IMR-90 (cell line): Measurements from ENCODE around the gene EPHA2. TPM values are rescaled to one million over a fixed set of nuclear protein-coding genes. Genes with fewer than 3 reads are reported as not detected.

ENCODE experiments used
- ATAC-seq: fragments of 200-7000 bp; cut with Tn5 transposase; 2 replicates; pipeline ENCODE4 v1.9.1; 2020; ENCODE audit warnings: low read depth, mild to moderate bottlenecking, moderate library complexity
- BruUV-seq: library from RNA; stranded (reverse); fragments of 400-500 nt; replicated peaks from 2 replicates; lab custom pipeline; 2021; lab: Mats Ljungman, UMichigan
- CTCF ChIA-PET: fragments of 300-600 bp; formaldehyde crosslinking; extraction: SDS; loops from one replicate; lab custom pipeline; 2021; ENCODE audit warnings: antibody characterized with exemption; lab: Yijun Ruan, JAX
- POLR2A ChIA-PET: fragments of 300-600 bp; sonication (Branson Sonifier 250); formaldehyde crosslinking; loops from one replicate; lab custom pipeline; 2022; ENCODE audit warnings: antibody characterized with exemption; ENCODE audit not compliant: unreplicated experiment; lab: Charles Lee
- DNase-seq: peaks from one replicate; pipeline ENCODE4 v3.0.0; 2013
- H2AFZ ChIP-seq: replicated peaks from 2 replicates; pipeline ENCODE3; 2013; ENCODE audit warnings: low read length, mild to moderate bottlenecking; ENCODE audit not compliant: poor library complexity
- H2AK5ac ChIP-seq: 2 replicates; pipeline ENCODE4 v1.6.1; 2013; ENCODE audit warnings: low read depth, low read length, inconsistent platforms
- H2AK9ac ChIP-seq: replicated peaks from 2 replicates; pipeline ENCODE3; 2013; ENCODE audit warnings: mild to moderate bottlenecking, low read depth, low read length, moderate library complexity; ENCODE audit not compliant: poor library complexity
- H2BK120ac ChIP-seq: 2 replicates; pipeline ENCODE4 v1.6.1; 2013; ENCODE audit warnings: low read depth, low read length, inconsistent platforms
- H2BK15ac ChIP-seq: 3 replicates; pipeline ENCODE4 v1.6.1; 2013; ENCODE audit warnings: low read depth, low read length, inconsistent platforms
- H2BK20ac ChIP-seq: 2 replicates; pipeline ENCODE4 v1.6.1; 2013; ENCODE audit warnings: low read depth, mild to moderate bottlenecking, inconsistent platforms, low read length, moderate library complexity
- H2BK5ac ChIP-seq: 2 replicates; pipeline ENCODE4 v1.6.1; 2013; ENCODE audit warnings: mild to moderate bottlenecking, low read depth, low read length, inconsistent platforms; ENCODE audit not compliant: poor library complexity, severe bottlenecking
- H3K14ac ChIP-seq: replicated peaks from 2 replicates; pipeline ENCODE4 v1.6.1; 2013; ENCODE audit warnings: low read depth, low read length, inconsistent platforms
- H3K18ac ChIP-seq: 2 replicates; pipeline ENCODE4 v1.6.1; 2013; ENCODE audit warnings: low read depth, low read length, control low read depth
- H3K23ac ChIP-seq: 2 replicates; pipeline ENCODE4 v1.6.1; 2013; ENCODE audit warnings: low read depth, low read length, inconsistent platforms
- H3K27ac ChIP-seq: 2 replicates; pipeline ENCODE4 v1.5.1; 2013; ENCODE audit warnings: mild to moderate bottlenecking, control low read depth, low read length; ENCODE audit not compliant: insufficient read depth
- H3K27me3 ChIP-seq: 2 replicates; pipeline ENCODE4 v1.6.1; 2013; ENCODE audit warnings: low read length; ENCODE audit not compliant: control insufficient read depth, insufficient read depth
- H3K36me3 ChIP-seq: 2 replicates; pipeline ENCODE4 v1.6.1; 2013; ENCODE audit warnings: low read length, mixed read lengths; ENCODE audit not compliant: control insufficient read depth, insufficient read depth
- H3K4ac ChIP-seq: 2 replicates; pipeline ENCODE4 v1.6.1; 2013; ENCODE audit warnings: low read depth, low read length, inconsistent platforms
- H3K4me1 ChIP-seq: 2 replicates; pipeline ENCODE4 v1.6.1; 2013; ENCODE audit warnings: low read length, mixed read lengths; ENCODE audit not compliant: control insufficient read depth, insufficient read depth
- H3K4me2 ChIP-seq: 2 replicates; pipeline ENCODE4 v1.6.1; 2013; ENCODE audit warnings: low read depth, mild to moderate bottlenecking, control low read depth, low read length, moderate library complexity
- H3K4me3 ChIP-seq: 2 replicates; pipeline ENCODE4 v1.5.1; 2013; ENCODE audit warnings: low read depth, mild to moderate bottlenecking, control low read depth, low read length, moderate library complexity; ENCODE audit not compliant: insufficient read depth
- H3K56ac ChIP-seq: 2 replicates; pipeline ENCODE4 v1.6.1; 2013; ENCODE audit warnings: low read length, inconsistent platforms; ENCODE audit not compliant: insufficient read depth; ENCODE audit errors: extremely low read depth
- H3K79me1 ChIP-seq, 2 experiments: 2 replicates each; pipeline ENCODE4 v1.6.1; 2013; ENCODE audit warnings: low read length in 2 of 2, inconsistent platforms in 1 of 2, low read depth in 1 of 2
- H3K9ac ChIP-seq: 2 replicates; pipeline ENCODE4 v1.6.1; 2013; ENCODE audit warnings: low read depth, low read length, control low read depth
- H3K9me1 ChIP-seq: 2 replicates; pipeline ENCODE4 v1.6.1; 2013; ENCODE audit warnings: low read length, inconsistent platforms; ENCODE audit not compliant: insufficient read depth
- H3K9me3 ChIP-seq: 2 replicates; pipeline ENCODE4 v1.6.1; 2013; ENCODE audit warnings: low read length; ENCODE audit not compliant: control insufficient read depth, insufficient read depth
- H4K20me1 ChIP-seq: 2 replicates; pipeline ENCODE4 v1.6.1; 2013; ENCODE audit warnings: low read length, inconsistent platforms; ENCODE audit not compliant: insufficient read depth
- H4K5ac ChIP-seq: 2 replicates; pipeline ENCODE4 v1.6.1; 2013; ENCODE audit warnings: mild to moderate bottlenecking, low read depth, low read length, control low read depth
- H4K8ac ChIP-seq, 2 experiments: 2 replicates each; pipeline ENCODE4 v1.6.1; 2013; ENCODE audit warnings: low read depth in 2 of 2, low read length in 2 of 2, control low read depth in 1 of 2, inconsistent platforms in 1 of 2
- H4K91ac ChIP-seq: 2 replicates; pipeline ENCODE4 v1.6.1; 2013; ENCODE audit warnings: low read depth, low read length, inconsistent platforms; ENCODE audit not compliant: insufficient read depth
- BHLHE40 ChIP-seq: fragments of 150-350 bp; IDR thresholded peaks from 2 replicates; pipeline ENCODE4 v1.6.1; 2016; ENCODE audit warnings: mild to moderate bottlenecking, low read depth, low read length
- CEBPB ChIP-seq: IDR thresholded peaks from 2 replicates; pipeline ENCODE4 v1.6.1; 2012; ENCODE audit warnings: low read depth, low read length, improper control_type of control experiment
- CHD1 ChIP-seq: IDR thresholded peaks from 2 replicates; pipeline ENCODE4 v1.6.1; 2012; ENCODE audit warnings: low read depth, low read length, improper control_type of control experiment
- ELK1 ChIP-seq: fragments of 150-350 bp; IDR thresholded peaks from 2 replicates; pipeline ENCODE4 v1.6.1; 2016; ENCODE audit warnings: low read depth, mild to moderate bottlenecking, low read length, moderate library complexity, borderline replicate concordance
- FOS ChIP-seq: fragments of 150-350 bp; IDR thresholded peaks from 2 replicates; pipeline ENCODE4 v1.6.1; 2016; ENCODE audit warnings: low read depth, low read length
- MAFK ChIP-seq: IDR thresholded peaks from 2 replicates; pipeline ENCODE4 v1.6.1; 2012; ENCODE audit warnings: low read depth, low read length, improper control_type of control experiment
- MAZ ChIP-seq: IDR thresholded peaks from 2 replicates; pipeline ENCODE4 v1.6.1; 2012; ENCODE audit warnings: low read depth, mild to moderate bottlenecking, low read length, improper control_type of control experiment, moderate library complexity, borderline replicate concordance
- MXI1 ChIP-seq: IDR thresholded peaks from 2 replicates; pipeline ENCODE4 v1.6.1; 2012; ENCODE audit warnings: low read depth, mild to moderate bottlenecking, low read length, moderate library complexity, borderline replicate concordance
- NFE2L2 ChIP-seq: fragments of 150-350 bp; IDR thresholded peaks from 2 replicates; pipeline ENCODE4 v1.6.1; 2016; ENCODE audit warnings: low read depth, mild to moderate bottlenecking, low read length
- POLR2A ChIP-seq: IDR thresholded peaks from 2 replicates; pipeline ENCODE4 v1.6.1; 2012; ENCODE audit warnings: mild to moderate bottlenecking, low read depth, low read length
- RAD21 ChIP-seq: IDR thresholded peaks from 2 replicates; pipeline ENCODE4 v1.6.1; 2012; ENCODE audit warnings: low read length, improper control_type of control experiment
- RCOR1 ChIP-seq: IDR thresholded peaks from 2 replicates; pipeline ENCODE4 v1.6.1; 2012; ENCODE audit warnings: mild to moderate bottlenecking, low read length, improper control_type of control experiment; ENCODE audit not compliant: insufficient replicate concordance
- RFX5 ChIP-seq: IDR thresholded peaks from 2 replicates; pipeline ENCODE4 v1.8.0; 2012; ENCODE audit warnings: low read depth, mild to moderate bottlenecking, low read length, moderate library complexity
- SMC3 ChIP-seq: fragments of 150-350 bp; IDR thresholded peaks from 2 replicates; pipeline ENCODE4 v1.6.1; 2016; ENCODE audit warnings: low read depth, mild to moderate bottlenecking, antibody characterized with exemption, low read length, moderate library complexity
- USF2 ChIP-seq: fragments of 150-350 bp; IDR thresholded peaks from 2 replicates; pipeline ENCODE4 v1.6.1; 2017; ENCODE audit warnings: mild to moderate bottlenecking, antibody characterized with exemption, low read length, low read depth
- WGBS, 2 experiments: methylation state at CpG; one replicate each; pipeline versions ENCODE4 v1.1.5 to v1.1.7; 2013; ENCODE audit warnings: missing lambda C conversion rate in 2 of 2; ENCODE audit not compliant: insufficient read length in 1 of 2; ENCODE audit errors: extremely low coverage in 2 of 2; 5-methylcytosine and 5-hydroxymethylcytosine counted together
- dilution Hi-C: fragments of 300-500 bp; cut with HindIII; formaldehyde crosslinking; loops from one replicate; pipeline ENCODE4 v1.14.3; 2018; ENCODE audit warnings: low sequenced_read_pairs; ENCODE audit not compliant: unreplicated experiment
- in situ Hi-C: fragments of 300-500 bp; cut with MboI; formaldehyde crosslinking; loops from 3 replicates; pipeline ENCODE4 v1.14.3; 2019; ENCODE audit warnings: low sequenced_read_pairs, inconsistent platforms, mixed read lengths
- intact Hi-C: fragments of 100-400 bp; cut with micrococcal nuclease; formaldehyde crosslinking; loops from 2 replicates; pipeline ENCODE4 v1.10.0; 2022
- polyA plus RNA-seq, 3 experiments: library from polyadenylated mRNA; depleted of rRNA; stranded (reverse); fragments of >200 nt; gene quantifications; 2 replicates each; pipeline ENCODE4 v1.2.3, GENCODE V29; 2012; ENCODE audit warnings: low replicate concordance in 1 of 3
- total RNA-seq: library from RNA; depleted of rRNA; stranded (reverse); fragments of >200 nt; gene quantifications from 2 replicates; pipeline ENCODE4 v1.2.3, GENCODE V29; 2012
- TF ChIP-seq, protein P1 (sequence below): conservative IDR thresholded peaks from 2 replicates; pipeline ENCODE4 v1.5.1; 2012; ENCODE audit warnings: mild to moderate bottlenecking, low read depth, low read length, improper control_type of control experiment

The EPHA2 gene
- total and polyA plus RNA-seq, 2 of the 4 experiments (the other 2 are of a cell fraction) = 24.0 to 72.6 TPM

GRCh38 chr1:16110456-16110855, 45.4 kb downstream of the EPHA2 start:
- Histone ChIP-seq H2AFZ (no peak overlapping the region), H3K14ac (no peak overlapping the region), H3K4me2 (no peak overlapping the region), H2AK9ac (no peak overlapping the region), H4K91ac (no peak overlapping the region), H3K18ac (no peak overlapping the region), H3K27me3 (no peaks in the 10 kb centered on the region; the same call in 1 of the 2 replicates), H4K20me1 (no peaks in the 10 kb centered on the region), H4K8ac (no peak overlapping the region), H2BK20ac (no peak overlapping the region), H3K4me3 (no peak overlapping the region), H3K36me3 (no peaks in the 10 kb centered on the region), H3K79me1 (no peaks in the 10 kb centered on the region; a peak in 1 of 4 replicates), H3K23ac (no peak overlapping the region), H3K56ac (no peak overlapping the region), H2BK120ac (no peak overlapping the region), H3K27ac (no peak overlapping the region), H3K4me1 (peaks cover 18% of the 10 kb centered on the region), H3K9ac (no peak overlapping the region), H3K9me1 (no peaks in the 10 kb centered on the region), H3K9me3 (peaks cover 4% of the 10 kb centered on the region), H4K5ac (no peak overlapping the region), H3K4ac (no peak overlapping the region), H2BK5ac (no peak overlapping the region), H2BK15ac (no peak overlapping the region), H2AK5ac (no peak overlapping the region)
- DNase-seq (no peak), ATAC-seq (no peak)
- BruUV-seq = no TSS peak
- 100% methylated on average over 3 of the region's 6 CpGs; no CpG with 5 or more reads in 1 of the 2 experiments for WGBS, 2 experiments
- TF ChIP-seq CEBPB (no peak), RAD21 (no peak), SMC3 (no peak), RFX5 (no peak), BHLHE40 (no peak), MXI1 (no peak), FOS (no peak), USF2 (no peak), MAZ (no peak), RCOR1 (no peak), MAFK (no peak), ELK1 (no peak), CHD1 (no peak), NFE2L2 (no peak), POLR2A (no peak)
- TF ChIP-seq, protein P1, sequence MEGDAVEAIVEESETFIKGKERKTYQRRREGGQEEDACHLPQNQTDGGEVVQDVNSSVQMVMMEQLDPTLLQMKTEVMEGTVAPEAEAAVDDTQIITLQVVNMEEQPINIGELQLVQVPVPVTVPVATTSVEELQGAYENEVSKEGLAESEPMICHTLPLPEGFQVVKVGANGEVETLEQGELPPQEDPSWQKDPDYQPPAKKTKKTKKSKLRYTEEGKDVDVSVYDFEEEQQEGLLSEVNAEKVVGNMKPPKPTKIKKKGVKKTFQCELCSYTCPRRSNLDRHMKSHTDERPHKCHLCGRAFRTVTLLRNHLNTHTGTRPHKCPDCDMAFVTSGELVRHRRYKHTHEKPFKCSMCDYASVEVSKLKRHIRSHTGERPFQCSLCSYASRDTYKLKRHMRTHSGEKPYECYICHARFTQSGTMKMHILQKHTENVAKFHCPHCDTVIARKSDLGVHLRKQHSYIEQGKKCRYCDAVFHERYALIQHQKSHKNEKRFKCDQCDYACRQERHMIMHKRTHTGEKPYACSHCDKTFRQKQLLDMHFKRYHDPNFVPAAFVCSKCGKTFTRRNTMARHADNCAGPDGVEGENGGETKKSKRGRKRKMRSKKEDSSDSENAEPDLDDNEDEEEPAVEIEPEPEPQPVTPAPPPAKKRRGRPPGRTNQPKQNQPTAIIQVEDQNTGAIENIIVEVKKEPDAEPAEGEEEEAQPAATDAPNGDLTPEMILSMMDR = no peak
- POLR2A ChIA-PET = no interaction called here
- CTCF ChIA-PET = interaction anchor here (0.6 kb wide), 1 partner anchor 23 kb away, joined by 3 read pairs; no protein-coding TSS in a partner anchor
- dilution Hi-C loops (no loop called here), intact Hi-C loops (no loop called here), in situ Hi-C loops (no loop called here)
